ENCODE results near the gene EXOC3L4. TPM values are rescaled to one million over a fixed set of nuclear protein-coding genes. Genes with fewer than 3 reads are reported as not detected.

Gene EXOC3L4
- total RNA-seq, 1 donor from 2014 or later: not detected

GRCh38 chr14:103136388-103137271 is 42.1 kb downstream of the EXOC3L4 start:
- intact Hi-C loops (cut with micrococcal nuclease): no loop called here
- TF ChIP-seq CTCF (IDR thresholded peaks at IDR 0.05): no peak
- Mint-ChIP-seq H3K4me3 (no peak overlapping the region), H3K9me3 (peaks cover 2% of the 10 kb centered on the region), H3K4me1 (peaks cover 14% of the 10 kb centered on the region), H3K27me3 (peaks cover 12% of the 10 kb centered on the region), H3K36me3 (ENCODE audit: low read depth) (no peaks in the 10 kb centered on the region), H3K27ac (no peak overlapping the region)
- ChIA-PET CTCF (no interaction called here), POLR2A (interaction anchor here (0.5 kb wide), 1 partner anchor 218 kb away, joined by 9 read pairs; no protein-coding TSS in a partner anchor)
- DNase-seq (no peak), ATAC-seq (ENCODE audit: low read depth) (no peak)

GRCh38 chr14:103137689-103138300 is 43.3 kb downstream of the EXOC3L4 start:
- POLR2A ChIA-PET: no interaction called here
- no peak overlapping the region for H3K27ac Mint-ChIP-seq

GRCh38 chr14:103138301-103139131 is 44.0 kb downstream of the EXOC3L4 start:
- Mint-ChIP-seq H3K9me3 (peaks cover 2% of the 10 kb centered on the region), H3K36me3 (ENCODE audit: low read depth) (no peaks in the 10 kb centered on the region), H3K4me3 (no peak overlapping the region), H3K27ac (no peak overlapping the region), H3K27me3 (peaks cover 26% of the 10 kb centered on the region), H3K4me1 (peaks cover 14% of the 10 kb centered on the region)
- no peak for TF ChIP-seq CTCF (IDR thresholded peaks at IDR 0.05)
- no peak for ATAC-seq (ENCODE audit: low read depth)
- intact Hi-C loops (cut with micrococcal nuclease): no loop called here
- POLR2A ChIA-PET: no interaction called here
- CTCF ChIA-PET: no interaction called here
- no peak for DNase-seq

More at GRCh38 chr14:103137689-103138300, 43.3 kb downstream of the EXOC3L4 start:
- H3K36me3 Mint-ChIP-seq (ENCODE audit: low read depth): no peaks in the 10 kb centered on the region
- DNase-seq (no peak), ATAC-seq (ENCODE audit: low read depth) (no peak)
- H3K27me3 Mint-ChIP-seq: peaks cover 19% of the 10 kb centered on the region
- TF ChIP-seq CTCF (IDR thresholded peaks at IDR 0.05): no peak
- CTCF ChIA-PET: no interaction called here
- intact Hi-C loops (cut with micrococcal nuclease): no loop called here
- H3K4me3 Mint-ChIP-seq: no peak overlapping the region
- peaks cover 14% of the 10 kb centered on the region for H3K4me1 Mint-ChIP-seq
- peaks cover 2% of the 10 kb centered on the region for H3K9me3 Mint-ChIP-seq

GRCh38 chr14:103139132-103140025 is 44.9 kb downstream of the EXOC3L4 start:
- no peak for TF ChIP-seq CTCF (IDR thresholded peaks at IDR 0.05)
- DNase-seq: no peak
- peaks cover 29% of the 10 kb centered on the region for H3K27me3 Mint-ChIP-seq
- no peaks in the 10 kb centered on the region for H3K36me3 Mint-ChIP-seq (ENCODE audit: low read depth)
- peaks cover 2% of the 10 kb centered on the region for H3K9me3 Mint-ChIP-seq
- intact Hi-C loops (cut with micrococcal nuclease): loop anchor here (5.0 kb wide), 1 partner anchor 32 kb away; no protein-coding TSS in a partner anchor
- CTCF ChIA-PET: no interaction called here
- no peak overlapping the region for H3K4me3 Mint-ChIP-seq
- no peak overlapping the region for H3K27ac Mint-ChIP-seq
- ATAC-seq (ENCODE audit: low read depth): no peak
- POLR2A ChIA-PET: no interaction called here
- H3K4me1 Mint-ChIP-seq: peaks cover 14% of the 10 kb centered on the region
